Stimulated activated effector memory CD8-positive, alpha-beta T cell treated with anti-CD3 and anti-CD28 coated beads, Interleukin-12 subunit alpha, Interleukin-12 subunit beta, amount 100 ng/mL, for 72 hours (primary cell): ENCODE data around the gene ACHE.

Experiments
- ATAC-seq: fragments of 150-1000 bp; cut with Tn5 transposase; 2 replicates; pipeline ENCODE4 v1.10.0; 2021
- DNase-seq, 2 donors: peaks; one replicate each; pipeline ENCODE4 v3.0.0; 2021 to 2022; ENCODE audit warnings: low spot score in 2 of 2
- H3K27ac Mint-ChIP-seq: one replicate; pipeline ENCODE4 v1.8.0; 2022; ENCODE audit warnings: mild to moderate bottlenecking, mixed read lengths
- H3K36me3 Mint-ChIP-seq: one replicate; pipeline ENCODE4 v1.8.0; 2022; ENCODE audit warnings: mild to moderate bottlenecking, mixed read lengths
- H3K4me1 Mint-ChIP-seq: one replicate; pipeline ENCODE4 v1.8.0; 2022; ENCODE audit warnings: mixed read lengths
- H3K4me3 Mint-ChIP-seq: one replicate; pipeline ENCODE4 v1.8.0; 2022; ENCODE audit warnings: mild to moderate bottlenecking, mixed read lengths
- H3K9me3 Mint-ChIP-seq: one replicate; pipeline ENCODE4 v1.8.0; 2022; ENCODE audit warnings: mixed read lengths

Gene ACHE

GRCh38 chr7:100908512-100908911, 12.8 kb upstream of the ACHE start:
- Mint-ChIP-seq H3K27ac (no peak overlapping the region), H3K4me1 (no peaks in the 10 kb centered on the region), H3K4me3 (no peak overlapping the region), H3K9me3 (no peaks in the 10 kb centered on the region), H3K36me3 (no peaks in the 10 kb centered on the region)
- ATAC-seq, result no peak
- no peak for DNase-seq

DNA sequence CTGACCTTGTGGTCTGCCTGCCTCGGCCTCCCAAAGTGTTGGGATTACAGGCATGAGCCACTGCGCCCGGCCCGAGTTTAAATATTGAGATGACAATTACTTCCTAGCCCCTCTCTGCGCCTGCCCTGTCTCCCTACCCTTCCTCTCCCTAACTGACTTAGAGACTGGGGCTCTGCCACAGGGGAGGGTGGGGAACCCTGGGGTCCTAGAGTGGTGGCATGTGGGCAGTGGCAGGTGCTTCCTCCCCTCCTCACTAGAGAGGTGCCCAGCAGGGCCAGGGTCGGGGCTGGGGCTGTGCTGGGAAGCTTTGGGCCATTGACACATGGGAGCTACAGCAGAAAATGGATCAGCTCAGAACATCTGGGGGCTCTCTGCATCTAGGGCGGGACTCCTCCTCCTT, 7.0 kb upstream of the ACHE start:
- H3K4me1 Mint-ChIP-seq, result no peaks in the 10 kb centered on the region
- DNase-seq (no peak), ATAC-seq (no peak)
- H3K27ac Mint-ChIP-seq, result no peak overlapping the region
- H3K4me3 Mint-ChIP-seq, result no peak overlapping the region
- H3K36me3 Mint-ChIP-seq, result no peaks in the 10 kb centered on the region
- no peaks in the 10 kb centered on the region for H3K9me3 Mint-ChIP-seq

DNA sequence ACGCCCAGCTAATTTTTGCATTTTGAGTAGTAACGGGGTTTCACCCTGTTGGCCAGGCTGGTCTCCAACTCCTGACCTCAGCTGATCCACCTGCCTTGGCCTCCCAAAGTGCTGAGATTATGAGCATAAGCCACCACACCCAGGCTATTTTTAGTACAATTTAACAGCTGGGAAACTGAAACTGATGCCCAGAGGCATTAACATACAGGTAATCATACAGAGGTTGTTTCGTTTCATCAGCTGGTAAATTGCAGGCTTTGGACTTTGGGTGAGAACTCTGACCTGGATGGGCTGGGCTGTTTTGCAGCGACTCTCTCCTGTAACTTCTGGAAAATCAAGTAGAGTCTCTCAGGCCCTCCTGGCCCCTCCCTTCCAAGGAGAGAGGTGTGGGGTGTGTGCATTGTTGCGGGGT, 6.2 kb upstream of the ACHE start:
- Mint-ChIP-seq H3K27ac (no peak overlapping the region), H3K4me1 (no peaks in the 10 kb centered on the region), H3K4me3 (no peak overlapping the region), H3K36me3 (no peaks in the 10 kb centered on the region), H3K9me3 (no peaks in the 10 kb centered on the region)
- ATAC-seq (no peak), DNase-seq (no peak)

GRCh38 chr7:100900978-100901377, 5.3 kb upstream of the ACHE start:
- DNase-seq, result no peak
- no peaks in the 10 kb centered on the region for H3K9me3 Mint-ChIP-seq
- H3K27ac Mint-ChIP-seq, result no peak overlapping the region
- H3K4me1 Mint-ChIP-seq, result peaks cover 6% of the 10 kb centered on the region
- no peaks in the 10 kb centered on the region for H3K36me3 Mint-ChIP-seq
- ATAC-seq, result no peak
- no peak overlapping the region for H3K4me3 Mint-ChIP-seq

GRCh38 chr7:100899432-100899831, 3.7 kb upstream of the ACHE start:
- no peak overlapping the region for H3K4me3 Mint-ChIP-seq
- no peak for ATAC-seq
- no peaks in the 10 kb centered on the region for H3K36me3 Mint-ChIP-seq
- H3K4me1 Mint-ChIP-seq, result peaks cover 9% of the 10 kb centered on the region
- no peaks in the 10 kb centered on the region for H3K9me3 Mint-ChIP-seq
- no peak overlapping the region for H3K27ac Mint-ChIP-seq
- DNase-seq, result no peak

DNA sequence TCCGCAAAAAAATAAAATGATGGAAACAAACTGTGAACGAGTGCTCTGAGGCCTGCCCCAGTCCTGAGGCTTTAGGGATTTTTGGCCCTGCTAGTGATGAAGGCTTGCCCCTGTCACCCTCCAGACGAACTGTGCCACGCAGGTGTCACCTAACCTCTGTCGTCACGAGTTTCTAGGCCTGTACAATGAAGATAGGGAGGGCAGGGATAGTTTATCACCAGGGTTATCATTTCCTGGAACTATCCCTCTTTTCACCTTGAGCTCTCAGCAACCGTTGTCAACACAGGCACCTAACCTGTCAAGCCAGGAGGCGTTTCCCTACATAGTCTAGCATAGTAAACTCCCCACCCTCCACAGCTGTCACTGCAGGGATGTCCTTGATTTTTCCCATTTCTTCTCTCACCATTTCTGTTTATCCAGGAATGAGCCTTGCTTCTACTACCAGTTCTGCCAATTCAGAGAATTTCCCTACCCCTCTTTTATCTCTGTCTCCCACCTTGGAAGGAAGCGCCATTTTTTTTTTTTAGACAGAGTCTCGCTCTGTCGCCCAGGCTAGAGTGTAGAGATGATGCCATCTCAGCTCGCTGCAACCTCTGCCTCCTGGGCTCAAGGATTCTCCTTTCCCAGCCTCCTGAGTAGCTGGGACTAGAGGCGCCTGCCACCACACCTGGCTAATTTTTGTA, 2.2 kb upstream of the ACHE start:
- Mint-ChIP-seq H3K9me3 (no peaks in the 10 kb centered on the region), H3K36me3 (no peaks in the 10 kb centered on the region), H3K4me3 (peak overlapping the region; percentile 50), H3K27ac (no peak overlapping the region), H3K4me1 (peaks cover 9% of the 10 kb centered on the region)
- DNase-seq, result no peak
- ATAC-seq, result no peak

- DNase-seq, result peak in 1 of 2 donors; percentile 70
- peak; percentile 68 for ATAC-seq
- Mint-ChIP-seq H3K36me3 (peaks cover 3% of the 10 kb centered on the region), H3K9me3 (no peaks in the 10 kb centered on the region), H3K27ac (no peak overlapping the region), H3K4me1 (peaks cover 14% of the 10 kb centered on the region), H3K4me3 (peak overlapping the region; percentile 80)
These were observed 1.3 kb upstream of the ACHE start for GRCh38 chr7:100896732-100897608.

GRCh38 chr7:100895956-100896731, 456 bp upstream of the ACHE start:
- H3K27ac Mint-ChIP-seq, result no peak overlapping the region
- H3K4me3 Mint-ChIP-seq, result peak overlapping the region; percentile 80
- DNase-seq (no peak), ATAC-seq (peak; percentile 44)
- H3K36me3 Mint-ChIP-seq, result peaks cover 6% of the 10 kb centered on the region
- peaks cover 21% of the 10 kb centered on the region for H3K4me1 Mint-ChIP-seq
- H3K9me3 Mint-ChIP-seq, result no peaks in the 10 kb centered on the region

GRCh38 chr7:100894860-100895700, 608 bp downstream of the ACHE start:
- H3K4me1 Mint-ChIP-seq, result peaks cover 32% of the 10 kb centered on the region
- DNase-seq (peak; percentile 69 to 86), ATAC-seq (peak; percentile 20)
- no peak overlapping the region for H3K27ac Mint-ChIP-seq
- peaks cover 6% of the 10 kb centered on the region for H3K36me3 Mint-ChIP-seq
- H3K4me3 Mint-ChIP-seq, result peak overlapping the region; percentile 80
- no peaks in the 10 kb centered on the region for H3K9me3 Mint-ChIP-seq

GRCh38 chr7:100893910-100894721, 1.6 kb downstream of the ACHE start:
- Mint-ChIP-seq H3K36me3 (peaks cover 7% of the 10 kb centered on the region), H3K27ac (no peak overlapping the region), H3K4me3 (peak overlapping the region; percentile 80), H3K9me3 (no peaks in the 10 kb centered on the region), H3K4me1 (peaks cover 33% of the 10 kb centered on the region)
- no peak for ATAC-seq
- no peak for DNase-seq

DNA sequence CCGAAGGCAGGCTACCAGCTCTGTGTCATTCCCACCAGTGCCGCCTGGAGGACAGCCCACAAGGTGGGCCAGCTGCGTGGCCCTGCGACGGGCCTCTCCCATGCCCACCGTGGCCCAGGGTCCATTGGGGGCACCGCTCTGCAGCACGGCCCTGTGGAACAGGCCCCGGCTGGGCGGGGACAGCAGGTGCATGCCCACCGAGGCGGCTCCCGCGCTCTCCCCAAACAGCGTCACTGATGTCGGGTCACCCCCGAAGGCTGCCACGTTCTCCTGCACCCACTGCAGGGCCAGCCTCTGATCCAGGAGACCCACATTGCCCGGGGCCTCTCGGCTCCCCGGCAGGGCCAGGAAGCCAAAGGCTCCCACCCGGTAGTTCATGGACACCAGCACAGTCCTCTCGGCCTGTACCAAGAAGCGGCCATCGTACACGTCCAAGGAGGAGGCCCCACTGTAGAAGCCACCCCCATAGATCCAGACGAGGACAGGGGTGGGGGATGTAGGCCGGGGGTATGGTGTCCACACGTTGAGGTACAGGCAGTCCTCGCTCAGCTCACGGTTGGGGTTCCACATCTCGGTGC, 2.3 kb downstream of the ACHE start:
- H3K36me3 Mint-ChIP-seq, result peaks cover 14% of the 10 kb centered on the region
- H3K4me1 Mint-ChIP-seq, result peaks cover 37% of the 10 kb centered on the region
- DNase-seq, result no peak
- no peak overlapping the region for H3K27ac Mint-ChIP-seq
- peak overlapping the region; percentile 80 for H3K4me3 Mint-ChIP-seq
- no peaks in the 10 kb centered on the region for H3K9me3 Mint-ChIP-seq
- ATAC-seq, result no peak

DNA sequence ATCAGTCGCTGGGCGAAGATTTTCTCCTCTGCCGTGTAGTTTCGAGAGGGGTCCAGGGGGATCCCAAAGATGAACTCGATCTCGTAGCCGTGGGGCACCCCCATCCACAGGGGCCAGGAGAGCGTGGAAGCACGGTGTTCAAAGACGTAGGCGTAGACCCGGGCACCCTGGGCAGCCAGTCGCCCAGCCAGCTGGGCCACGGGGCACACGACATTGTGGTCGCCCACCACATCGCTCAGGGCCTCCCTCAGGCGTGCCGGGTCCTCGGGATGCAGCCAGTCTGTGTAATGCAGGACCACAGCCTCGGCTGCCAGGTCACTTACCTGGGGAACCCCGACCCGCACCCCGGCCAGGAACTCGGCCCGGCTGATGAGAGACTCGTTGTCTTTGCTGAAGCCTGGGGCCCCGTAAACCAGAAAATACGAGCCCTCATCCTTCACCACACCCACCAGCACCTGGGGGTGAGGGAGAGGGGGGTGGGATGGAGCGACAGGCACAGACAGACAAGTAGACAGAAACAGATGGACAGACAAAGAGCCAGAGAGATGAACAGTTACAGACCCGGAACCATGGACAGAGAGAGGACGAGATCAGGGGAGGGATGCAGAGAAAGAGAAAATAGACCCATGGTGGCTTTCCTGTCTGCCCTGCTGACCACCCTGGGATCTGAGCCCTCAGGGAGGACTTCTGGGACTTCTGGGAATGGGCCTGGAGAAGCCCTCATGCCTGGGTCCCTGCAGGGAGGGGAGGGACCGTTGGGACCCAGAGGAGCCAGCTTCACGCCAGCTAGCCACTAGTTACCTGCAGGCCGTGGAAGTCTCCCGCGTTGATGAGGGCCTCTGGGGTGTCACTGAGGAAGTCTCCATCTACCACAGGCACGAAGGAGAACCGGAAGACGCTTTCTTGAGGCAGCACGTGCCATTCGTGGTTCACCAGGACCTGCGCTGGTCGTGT, 3.0 kb downstream of the ACHE start:
- ATAC-seq, result no peak
- Mint-ChIP-seq H3K27ac (no peak overlapping the region), H3K4me3 (no peak overlapping the region)

More for the DNA sequence above, 3.0 kb downstream of the ACHE start:
- Mint-ChIP-seq H3K9me3 (no peaks in the 10 kb centered on the region), H3K4me1 (peaks cover 45% of the 10 kb centered on the region), H3K36me3 (peaks cover 21% of the 10 kb centered on the region)
- no peak for DNase-seq
